ENCODE measurements around the gene SSBP3. TPM values are rescaled to one million over a fixed set of nuclear protein-coding genes. Genes with fewer than 3 reads are reported as not detected.

SSBP3 gene
- total RNA-seq, 1 experiment from 2014 or later, result 42.1 TPM

GRCh38 chr1:54403808-54404261 lies 2.4 kb downstream of the SSBP3 start:
- TF ChIP-seq, protein P1, sequence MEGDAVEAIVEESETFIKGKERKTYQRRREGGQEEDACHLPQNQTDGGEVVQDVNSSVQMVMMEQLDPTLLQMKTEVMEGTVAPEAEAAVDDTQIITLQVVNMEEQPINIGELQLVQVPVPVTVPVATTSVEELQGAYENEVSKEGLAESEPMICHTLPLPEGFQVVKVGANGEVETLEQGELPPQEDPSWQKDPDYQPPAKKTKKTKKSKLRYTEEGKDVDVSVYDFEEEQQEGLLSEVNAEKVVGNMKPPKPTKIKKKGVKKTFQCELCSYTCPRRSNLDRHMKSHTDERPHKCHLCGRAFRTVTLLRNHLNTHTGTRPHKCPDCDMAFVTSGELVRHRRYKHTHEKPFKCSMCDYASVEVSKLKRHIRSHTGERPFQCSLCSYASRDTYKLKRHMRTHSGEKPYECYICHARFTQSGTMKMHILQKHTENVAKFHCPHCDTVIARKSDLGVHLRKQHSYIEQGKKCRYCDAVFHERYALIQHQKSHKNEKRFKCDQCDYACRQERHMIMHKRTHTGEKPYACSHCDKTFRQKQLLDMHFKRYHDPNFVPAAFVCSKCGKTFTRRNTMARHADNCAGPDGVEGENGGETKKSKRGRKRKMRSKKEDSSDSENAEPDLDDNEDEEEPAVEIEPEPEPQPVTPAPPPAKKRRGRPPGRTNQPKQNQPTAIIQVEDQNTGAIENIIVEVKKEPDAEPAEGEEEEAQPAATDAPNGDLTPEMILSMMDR (IDR thresholded peaks at IDR 0.05; ENCODE audit: insufficient read depth in 1 of 2, low read depth in 1 of 2, low read length in 1 of 2, severe bottlenecking in 1 of 2, unreplicated experiment in 1 of 2), result no peak
- peak overlapping the region; percentile 68 for H3K4me3 Mint-ChIP-seq (ENCODE audit: unreplicated experiment)
- Histone ChIP-seq H3K4me3 (ENCODE audit: low read depth, low read length) (no peak overlapping the region), H3K9me3 (no peaks in the 10 kb centered on the region), H3K4me1 (peaks cover 12% of the 10 kb centered on the region), H3K27me3 (replicated peaks; ENCODE audit: control insufficient read depth, insufficient read depth, low read length) (no peaks in the 10 kb centered on the region), H3K36me3 (ENCODE audit: control insufficient read depth, insufficient read depth, low read length) (no peaks in the 10 kb centered on the region; the same call in 1 of the 2 replicates)
- H3K27ac Mint-ChIP-seq (ENCODE audit: unreplicated experiment), result no peak overlapping the region
- DNase-seq, result no peak
- H3K9me3 Mint-ChIP-seq (ENCODE audit: unreplicated experiment), result no peaks in the 10 kb centered on the region
- BruUV-seq (replicated peaks), result no TSS peak
- peaks cover 26% of the 10 kb centered on the region for H3K4me1 Mint-ChIP-seq (ENCODE audit: low read depth, unreplicated experiment)
- H3K27me3 Mint-ChIP-seq (ENCODE audit: insufficient read depth, unreplicated experiment), result no peaks in the 10 kb centered on the region
- intact Hi-C loops (cut with micrococcal nuclease; ENCODE audit: unreplicated experiment), result loop anchor here (10.0 kb wide), 1 partner anchor 279 kb away; no protein-coding TSS in a partner anchor
- ChIA-PET CTCF (interaction anchor here (0.9 kb wide), 1 partner anchor 85 kb away, joined by 5 read pairs; no protein-coding TSS in a partner anchor), POLR2A (no interaction called here)
- H3K36me3 Mint-ChIP-seq (ENCODE audit: insufficient read depth, unreplicated experiment), result peaks cover 36% of the 10 kb centered on the region

- Histone ChIP-seq H3K4me1 (peaks cover 7% of the 10 kb centered on the region), H3K36me3 (ENCODE audit: control insufficient read depth, insufficient read depth, low read length) (no peaks in the 10 kb centered on the region; the same call in 1 of the 2 replicates), H3K27me3 (replicated peaks; ENCODE audit: control insufficient read depth, insufficient read depth, low read length) (no peaks in the 10 kb centered on the region), H3K4me3 (ENCODE audit: low read depth, low read length) (no peak overlapping the region), H3K9me3 (no peaks in the 10 kb centered on the region)
- H3K9me3 Mint-ChIP-seq (ENCODE audit: unreplicated experiment), result no peaks in the 10 kb centered on the region
- peaks cover 22% of the 10 kb centered on the region for H3K4me1 Mint-ChIP-seq (ENCODE audit: low read depth, unreplicated experiment)
- CTCF ChIA-PET, result interaction anchor here (0.9 kb wide), 1 partner anchor 85 kb away, joined by 5 read pairs; no protein-coding TSS in a partner anchor
- no peak for DNase-seq
- H3K36me3 Mint-ChIP-seq (ENCODE audit: insufficient read depth, unreplicated experiment), result peaks cover 40% of the 10 kb centered on the region
- BruUV-seq (replicated peaks), result no TSS peak
- intact Hi-C loops (cut with micrococcal nuclease; ENCODE audit: unreplicated experiment), result loop anchor here (10.0 kb wide), 1 partner anchor 279 kb away; no protein-coding TSS in a partner anchor
- peak overlapping the region; percentile 68 for H3K4me3 Mint-ChIP-seq (ENCODE audit: unreplicated experiment)
- no peak overlapping the region for H3K27ac Mint-ChIP-seq (ENCODE audit: unreplicated experiment)
- POLR2A ChIA-PET, result no interaction called here
- no peaks in the 10 kb centered on the region for H3K27me3 Mint-ChIP-seq (ENCODE audit: insufficient read depth, unreplicated experiment)
- TF ChIP-seq, protein P1 (IDR thresholded peaks at IDR 0.05; ENCODE audit: insufficient read depth in 1 of 2, low read depth in 1 of 2, low read length in 1 of 2, severe bottlenecking in 1 of 2, unreplicated experiment in 1 of 2), result no peak
These were observed 2.8 kb downstream of the SSBP3 start for GRCh38 chr1:54403405-54403804.

DNA sequence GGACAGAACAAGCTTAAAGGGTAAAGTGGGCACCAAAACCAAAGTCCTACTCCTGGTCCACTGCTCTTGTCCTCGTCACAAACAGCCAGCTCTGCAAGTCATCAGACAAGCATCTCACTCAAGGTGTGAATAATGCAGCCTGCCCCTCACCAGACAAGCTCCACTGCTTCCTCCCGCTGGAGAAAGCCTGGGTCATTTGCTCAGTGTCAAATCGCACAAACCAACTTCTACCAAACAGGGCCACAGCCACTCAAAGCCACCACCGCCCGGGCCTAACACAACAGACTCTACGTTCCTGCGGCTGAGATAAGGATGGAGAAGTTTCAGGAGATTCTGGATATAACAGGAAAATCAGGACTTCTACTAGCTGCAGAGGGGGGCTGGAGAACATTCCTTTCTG lies 3.3 kb downstream of the SSBP3 start:
- H3K27me3 ChIP-seq (replicated peaks; ENCODE audit: control insufficient read depth, insufficient read depth, low read length), result no peaks in the 10 kb centered on the region
- no peak for DNase-seq
- POLR2A ChIA-PET, result no interaction called here
- Mint-ChIP-seq H3K36me3 (ENCODE audit: insufficient read depth, unreplicated experiment) (peaks cover 45% of the 10 kb centered on the region), H3K9me3 (ENCODE audit: unreplicated experiment) (no peaks in the 10 kb centered on the region), H3K4me1 (ENCODE audit: low read depth, unreplicated experiment) (peaks cover 17% of the 10 kb centered on the region), H3K27me3 (ENCODE audit: insufficient read depth, unreplicated experiment) (no peaks in the 10 kb centered on the region), H3K4me3 (ENCODE audit: unreplicated experiment) (peak overlapping the region; percentile 68), H3K27ac (ENCODE audit: unreplicated experiment) (no peak overlapping the region)
- TF ChIP-seq, protein P1 (IDR thresholded peaks at IDR 0.05; ENCODE audit: insufficient read depth in 1 of 2, low read depth in 1 of 2, low read length in 1 of 2, severe bottlenecking in 1 of 2, unreplicated experiment in 1 of 2), result no peak
- H3K9me3 ChIP-seq, result no peaks in the 10 kb centered on the region
- peaks cover 2% of the 10 kb centered on the region for H3K4me1 ChIP-seq
- intact Hi-C loops (cut with micrococcal nuclease; ENCODE audit: unreplicated experiment), result loop anchor here (10.0 kb wide), 1 partner anchor 278 kb away; no protein-coding TSS in a partner anchor
- BruUV-seq (replicated peaks), result TSS peak; percentile 14
- no peaks in the 10 kb centered on the region; the same call in 1 of the 2 replicates for H3K36me3 ChIP-seq (ENCODE audit: control insufficient read depth, insufficient read depth, low read length)
- CTCF ChIA-PET, result no interaction called here
- H3K4me3 ChIP-seq (ENCODE audit: low read depth, low read length), result no peak overlapping the region
